Right forelimb (tissue), 1 donor: ENCODE measurements around the gene C1orf174.

Experiments used
- DNase-seq: peaks from one replicate; pipeline ENCODE4 v3.0.0-alpha.2; 2018

C1orf174 gene

GRCh38 chr1:3908886-3909517, 8.9 kb upstream of the C1orf174 start:
- no peak for DNase-seq

DNA sequence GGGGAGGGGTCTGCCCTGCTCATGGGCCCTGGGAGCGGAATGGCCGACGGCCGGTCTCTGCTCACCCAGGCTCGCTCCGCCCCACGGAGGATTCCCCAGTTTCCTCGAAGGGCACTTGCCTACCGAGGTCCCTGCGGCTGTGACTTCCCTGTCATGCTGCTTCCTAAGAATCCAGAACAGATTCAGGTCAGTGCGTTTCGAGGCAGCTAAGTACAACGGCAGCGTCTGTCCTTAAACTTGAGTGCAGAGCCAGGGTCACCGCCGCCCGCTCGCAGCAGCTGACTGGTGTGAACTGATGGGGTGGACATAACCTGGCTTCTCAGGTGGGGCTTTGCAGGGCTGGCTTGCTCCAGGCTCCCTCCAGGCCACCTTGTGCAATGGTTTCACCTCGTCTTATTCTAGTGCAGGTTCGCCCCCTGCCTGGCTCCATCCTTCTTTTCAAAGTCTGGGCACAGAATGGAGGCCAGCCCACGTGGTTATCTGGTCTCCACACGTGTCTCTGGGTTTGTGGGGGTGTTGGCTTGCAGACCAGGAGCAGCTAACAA, 7.6 kb upstream of the C1orf174 start:
- DNase-seq, result no peak

- no peak for DNase-seq
These were observed 7.0 kb upstream of the C1orf174 start for GRCh38 chr1:3907031-3907534.

- DNase-seq, result no peak
These were observed 6.6 kb upstream of the C1orf174 start for GRCh38 chr1:3906672-3907020.

- DNase-seq, result no peak
These were observed 6.0 kb upstream of the C1orf174 start for GRCh38 chr1:3905953-3906671.

DNA sequence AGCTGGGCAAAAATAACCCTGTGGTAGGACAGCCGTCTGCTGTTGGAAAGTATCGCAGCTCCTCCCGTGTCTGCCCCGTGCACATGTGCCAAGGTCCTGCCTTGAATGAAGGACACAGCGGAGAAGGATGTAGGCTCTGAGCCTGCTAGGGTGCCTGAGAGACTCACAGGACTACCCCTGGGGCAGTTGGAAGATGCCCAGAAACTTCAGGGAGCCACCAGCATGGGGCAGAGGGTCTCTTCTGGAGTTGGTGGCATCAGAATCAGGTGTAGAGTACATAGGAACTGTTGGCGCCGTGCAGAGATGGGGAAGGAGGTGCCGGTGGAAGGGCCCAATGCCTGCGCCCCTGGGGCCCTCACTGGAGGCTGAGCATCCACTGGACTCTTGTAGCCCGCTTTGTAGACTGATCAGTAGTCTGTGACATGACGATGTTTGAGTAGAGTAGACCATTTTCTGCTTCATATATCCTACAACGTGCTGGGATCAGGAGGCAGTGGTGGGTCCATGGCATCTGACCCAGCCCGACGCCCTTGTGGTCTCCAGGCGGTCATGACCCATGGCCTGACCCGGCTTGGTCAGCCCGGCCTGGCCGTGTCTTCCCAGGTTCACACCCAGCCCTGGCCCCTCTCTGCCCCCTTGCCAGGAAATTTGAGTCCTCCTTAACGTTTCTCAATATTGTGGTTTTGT, 5.3 kb upstream of the C1orf174 start:
- DNase-seq, result no peak

DNA sequence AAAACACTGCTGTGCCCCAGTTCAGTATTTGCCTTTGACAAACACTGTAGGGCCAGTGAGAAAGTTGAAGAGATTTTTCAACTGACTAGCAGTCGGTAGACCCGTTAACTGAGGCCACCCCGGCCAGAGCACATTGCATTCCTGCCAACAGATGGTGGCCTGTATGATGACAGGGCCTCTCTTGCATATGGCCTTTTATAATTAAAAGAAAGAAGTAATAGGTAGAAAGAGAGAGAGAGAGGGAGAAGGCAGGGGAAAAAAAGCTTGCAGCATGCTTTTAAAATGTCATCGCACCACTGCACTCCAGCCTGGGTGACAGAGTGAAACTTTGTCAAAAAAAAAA, 4.7 kb upstream of the C1orf174 start:
- no peak for DNase-seq

- no peak for DNase-seq
These were observed 4.2 kb upstream of the C1orf174 start for GRCh38 chr1:3904006-3904842.

- no peak for DNase-seq
These were observed 3.3 kb upstream of the C1orf174 start for GRCh38 chr1:3903141-3904005.

- DNase-seq, result no peak
These were observed 2.6 kb upstream of the C1orf174 start for GRCh38 chr1:3902571-3903091.

- DNase-seq, result no peak
These were observed 2.0 kb upstream of the C1orf174 start for GRCh38 chr1:3902111-3902511.

- peak; percentile 94 for DNase-seq
These were observed 977 bp upstream of the C1orf174 start for GRCh38 chr1:3900969-3901529.

DNA sequence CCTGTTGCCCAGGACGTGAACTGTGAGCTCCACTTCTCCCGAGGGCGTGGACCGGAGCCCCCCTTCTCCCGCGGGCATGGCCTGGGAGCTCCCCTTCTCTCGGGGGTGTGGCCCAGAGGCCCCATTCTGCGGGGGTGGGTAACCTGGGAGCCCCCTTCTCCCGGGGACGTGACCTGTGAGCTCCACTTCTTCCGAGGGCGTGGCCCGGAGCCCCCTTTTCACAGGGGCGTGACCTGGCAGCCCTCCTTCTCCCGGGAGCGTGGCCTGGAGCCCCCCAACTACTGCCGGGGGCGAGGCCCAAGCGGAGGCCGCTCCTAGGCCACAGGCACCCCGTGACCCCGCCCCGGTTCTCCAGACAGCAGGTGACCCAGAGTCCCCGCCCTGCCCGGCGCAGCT, 320 bp downstream of the C1orf174 start:
- no peak for DNase-seq

DNA sequence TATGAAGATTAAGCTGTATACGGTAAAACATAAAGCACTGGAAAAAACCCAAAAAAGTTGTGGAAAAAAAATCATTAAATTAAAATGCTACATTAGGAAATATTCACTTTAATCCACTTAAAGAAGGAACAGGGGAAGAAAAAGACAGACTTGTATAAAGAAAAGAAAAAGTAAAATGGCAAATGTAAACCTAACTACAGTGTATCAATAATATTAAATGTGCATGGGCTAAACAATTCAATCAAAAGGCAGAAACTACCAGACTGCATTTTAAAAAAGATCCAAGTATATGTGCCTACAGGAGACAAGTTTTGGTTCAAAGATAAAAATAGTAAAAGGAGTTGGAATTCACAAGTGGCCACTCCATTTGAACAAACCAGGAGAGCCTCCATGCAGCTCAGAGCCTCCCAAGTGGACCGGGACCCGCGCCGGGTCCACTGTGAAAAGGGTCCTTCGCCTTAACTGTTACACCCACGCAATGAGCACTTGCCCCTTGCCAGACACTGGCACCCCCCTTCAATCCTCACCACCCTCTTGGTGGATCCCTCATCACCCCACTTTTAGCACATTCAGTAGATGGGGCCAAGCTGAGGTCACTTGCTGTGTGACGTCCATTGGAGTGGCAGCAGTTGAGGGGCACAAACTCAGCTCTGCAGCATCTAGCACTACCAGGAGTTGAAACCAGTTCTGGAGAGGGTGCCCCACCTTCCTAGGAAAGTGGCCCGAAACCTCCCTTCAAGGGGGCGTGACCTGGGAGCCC, 898 bp downstream of the C1orf174 start:
- DNase-seq, result no peak

DNA sequence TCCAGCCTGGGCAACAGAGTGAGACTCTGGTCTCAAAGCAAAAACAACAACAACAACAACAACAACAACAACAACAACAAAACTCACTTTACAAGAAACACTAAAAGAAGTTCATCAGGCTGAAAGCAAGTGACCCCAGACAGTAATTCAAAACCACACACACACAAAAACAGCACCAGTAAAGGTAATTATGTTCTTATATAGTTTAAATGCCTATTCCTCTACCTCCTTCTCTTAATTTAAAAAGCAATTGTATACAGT, 1.7 kb downstream of the C1orf174 start:
- DNase-seq, result no peak

DNA sequence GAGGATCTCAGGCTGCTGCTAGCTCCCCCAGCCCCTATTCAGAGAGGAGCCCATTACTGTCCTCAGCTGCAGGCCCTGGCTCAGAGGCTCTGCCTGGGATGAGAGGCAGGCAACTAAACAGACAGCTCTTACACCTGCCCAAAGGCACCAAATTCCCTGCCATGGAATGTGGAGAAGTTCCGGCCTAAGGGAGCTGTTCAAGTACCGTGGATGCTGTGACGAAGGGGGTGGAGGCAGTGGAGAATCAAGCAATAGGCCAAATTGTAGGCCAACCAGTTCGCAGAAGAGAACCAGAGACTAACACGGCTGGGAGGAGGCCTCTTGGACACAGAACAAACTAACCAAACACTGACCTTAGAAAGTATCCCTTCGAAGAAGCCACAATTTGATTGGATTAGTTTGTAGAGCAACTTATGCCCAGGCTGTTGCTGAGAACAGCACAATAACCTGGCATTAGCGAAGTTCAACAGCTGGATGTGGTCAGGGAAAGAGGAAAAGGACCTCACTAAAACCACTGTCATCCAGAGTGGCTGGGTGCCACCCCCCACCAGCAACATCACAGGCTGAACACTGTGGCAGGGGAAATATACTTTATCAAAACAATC, 3.6 kb downstream of the C1orf174 start:
- no peak for DNase-seq

- no peak for DNase-seq
These were observed 4.1 kb downstream of the C1orf174 start for GRCh38 chr1:3895951-3896325.

DNA sequence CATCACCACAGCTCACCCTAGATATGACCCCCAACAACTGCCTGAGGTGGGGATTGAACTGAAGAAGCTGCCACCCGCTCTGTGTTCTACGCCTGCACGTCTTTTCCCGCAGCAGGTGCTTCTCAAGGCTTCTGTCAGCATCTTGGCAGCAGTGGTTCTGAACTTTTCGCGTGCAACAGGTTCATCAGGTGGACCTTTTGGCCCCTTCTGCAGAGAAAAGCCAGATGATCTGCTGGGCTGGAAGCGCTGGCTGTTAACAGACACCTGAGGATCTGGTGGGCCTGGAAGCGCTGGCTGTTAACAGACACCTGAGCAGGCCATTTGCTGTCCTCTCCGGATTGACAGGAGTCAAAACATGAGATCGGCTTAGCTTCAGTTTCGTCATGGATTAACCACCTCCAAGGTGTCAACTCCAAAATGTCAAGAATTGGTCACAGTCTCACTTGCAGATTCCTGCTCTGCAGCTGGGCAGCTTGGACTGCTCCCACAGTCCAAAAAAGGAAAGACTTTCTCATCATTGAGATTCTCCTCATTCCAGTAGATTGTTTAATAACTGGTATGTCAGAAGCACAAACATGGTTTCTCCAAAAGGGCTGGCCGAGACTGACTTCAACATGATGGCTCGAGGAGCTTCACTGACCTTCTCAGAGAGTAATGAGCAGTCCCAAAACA, 4.7 kb downstream of the C1orf174 start:
- DNase-seq, result no peak

- DNase-seq, result no peak
These were observed 5.3 kb downstream of the C1orf174 start for GRCh38 chr1:3894626-3895278.
